ENCODE measurements around the gene ZNF282.

ZNF282 gene

GRCh38 chr7:149191851-149192250, 3.5 kb upstream of the ZNF282 start:
- no peak for DNase-seq (ENCODE audit: low read depth in 2 of 2)

GRCh38 chr7:149194799-149195179, 557 bp upstream of the ZNF282 start:
- no peak for DNase-seq (ENCODE audit: low read depth in 2 of 2)

- DNase-seq (ENCODE audit: low read depth in 2 of 2), result no peak
Observed at GRCh38 chr7:149196151-149196704, 882 bp downstream of the ZNF282 start.

GRCh38 chr7:149196705-149197171, 1.4 kb downstream of the ZNF282 start:
- DNase-seq (ENCODE audit: low read depth in 2 of 2), result no peak

GRCh38 chr7:149197675-149198074, 2.3 kb downstream of the ZNF282 start:
- DNase-seq (ENCODE audit: low read depth in 2 of 2), result no peak

- DNase-seq (ENCODE audit: low read depth in 2 of 2), result no peak
Observed at GRCh38 chr7:149198161-149198816, 2.9 kb downstream of the ZNF282 start.

GRCh38 chr7:149199234-149199995, 4.1 kb downstream of the ZNF282 start:
- DNase-seq (ENCODE audit: low read depth in 2 of 2), result no peak

- no peak for DNase-seq (ENCODE audit: low read depth in 2 of 2)
Observed at GRCh38 chr7:149202831-149203231, 7.5 kb downstream of the ZNF282 start.

- no peak for DNase-seq (ENCODE audit: low read depth in 2 of 2)
Observed at GRCh38 chr7:149205690-149206381, 10.5 kb downstream of the ZNF282 start.

GRCh38 chr7:149207324-149208035, 12.1 kb downstream of the ZNF282 start:
- no peak for DNase-seq (ENCODE audit: low read depth in 2 of 2)

- DNase-seq (ENCODE audit: low read depth in 2 of 2), result peak in 1 of 2 donors; percentile 55
Observed at GRCh38 chr7:149209518-149210269, 14.3 kb downstream of the ZNF282 start.

- DNase-seq (ENCODE audit: low read depth in 2 of 2), result no peak
Observed at GRCh38 chr7:149210551-149210950, 15.2 kb downstream of the ZNF282 start.

GRCh38 chr7:149214020-149214720, 18.8 kb downstream of the ZNF282 start:
- no peak for DNase-seq (ENCODE audit: low read depth in 2 of 2)

- no peak for DNase-seq (ENCODE audit: low read depth in 2 of 2)
Observed at GRCh38 chr7:149216402-149216801, 21.1 kb downstream of the ZNF282 start.

- no peak for DNase-seq (ENCODE audit: low read depth in 2 of 2)
Observed at GRCh38 chr7:149217570-149217969, 22.2 kb downstream of the ZNF282 start.

GRCh38 chr7:149218469-149219420, 23.4 kb downstream of the ZNF282 start:
- no peak for DNase-seq (ENCODE audit: low read depth in 2 of 2)

- no peak for DNase-seq (ENCODE audit: low read depth in 2 of 2)
Observed at GRCh38 chr7:149220534-149220933, 25.2 kb downstream of the ZNF282 start.

GRCh38 chr7:149223176-149223575, 27.8 kb downstream of the ZNF282 start:
- DNase-seq (ENCODE audit: low read depth in 2 of 2), result no peak

GRCh38 chr7:149223761-149224160, 28.4 kb downstream of the ZNF282 start:
- DNase-seq (ENCODE audit: low read depth in 2 of 2), result no peak

All from stimulated activated CD8-positive, alpha-beta memory T cell treated with anti-CD3 and anti-CD28 coated beads, Interleukin-7, amount 100 ng/mL, for 4 hours (primary cell).